Stomach (tissue), 4 donors: ENCODE data around the gene PKNOX2.

ENCODE experiments used
- POLR2A ChIP-seq, 4 donors: fragments of 450-650 bp; IDR thresholded peaks; one replicate each; pipeline ENCODE4 v1.6.1; 2016; ENCODE audit warnings: antibody characterized with exemption in 4 of 4, control low read depth in 2 of 4, mild to moderate bottlenecking in 1 of 4, moderate library complexity in 1 of 4
- POLR2AphosphoS5 ChIP-seq, 3 donors: sonication (generic); formaldehyde crosslinking; IDR thresholded peaks; one replicate each; pipeline ENCODE4 v1.6.1; 2016; ENCODE audit warnings: antibody characterized with exemption in 3 of 3
- TF ChIP-seq, protein P1 (sequence below), 7 experiments: fragments of 450-650 bp in 4 of 7; fragments of 200-600 bp in 3 of 7; sonication (generic) in 3 of 7; IDR thresholded peaks; one replicate each; pipeline ENCODE4 v1.5.1; 2016 to 2019; ENCODE audit warnings: antibody characterized with exemption in 7 of 7, control low read depth in 2 of 7, mild to moderate bottlenecking in 1 of 7

- TF ChIP-seq, protein P1, sequence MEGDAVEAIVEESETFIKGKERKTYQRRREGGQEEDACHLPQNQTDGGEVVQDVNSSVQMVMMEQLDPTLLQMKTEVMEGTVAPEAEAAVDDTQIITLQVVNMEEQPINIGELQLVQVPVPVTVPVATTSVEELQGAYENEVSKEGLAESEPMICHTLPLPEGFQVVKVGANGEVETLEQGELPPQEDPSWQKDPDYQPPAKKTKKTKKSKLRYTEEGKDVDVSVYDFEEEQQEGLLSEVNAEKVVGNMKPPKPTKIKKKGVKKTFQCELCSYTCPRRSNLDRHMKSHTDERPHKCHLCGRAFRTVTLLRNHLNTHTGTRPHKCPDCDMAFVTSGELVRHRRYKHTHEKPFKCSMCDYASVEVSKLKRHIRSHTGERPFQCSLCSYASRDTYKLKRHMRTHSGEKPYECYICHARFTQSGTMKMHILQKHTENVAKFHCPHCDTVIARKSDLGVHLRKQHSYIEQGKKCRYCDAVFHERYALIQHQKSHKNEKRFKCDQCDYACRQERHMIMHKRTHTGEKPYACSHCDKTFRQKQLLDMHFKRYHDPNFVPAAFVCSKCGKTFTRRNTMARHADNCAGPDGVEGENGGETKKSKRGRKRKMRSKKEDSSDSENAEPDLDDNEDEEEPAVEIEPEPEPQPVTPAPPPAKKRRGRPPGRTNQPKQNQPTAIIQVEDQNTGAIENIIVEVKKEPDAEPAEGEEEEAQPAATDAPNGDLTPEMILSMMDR (IDR thresholded peaks at IDR 0.05): no peak
- no peak for TF ChIP-seq POLR2A (IDR thresholded peaks at IDR 0.05)
- peak in 1 of 3 donors; percentile 46 for TF ChIP-seq POLR2AphosphoS5 (IDR thresholded peaks at IDR 0.05)
Measured at GRCh38 chr11:125167292-125167953, 2.9 kb downstream of the PKNOX2 start.
